Nephron progenitor cell (in vitro differentiated cells): ENCODE results near the gene LEMD2.

Experiments
- DNase-seq: peaks from one replicate; pipeline ENCODE4 v3.0.0; 2021
- H3K27ac Mint-ChIP-seq: 2 replicates; pipeline ENCODE4 v1.8.0; 2021; ENCODE audit warnings: mild to moderate bottlenecking, moderate library complexity, mixed read lengths
- H3K27me3 Mint-ChIP-seq: 2 replicates; pipeline ENCODE4 v1.8.0; 2021; ENCODE audit warnings: mild to moderate bottlenecking, low read depth, mixed read lengths; ENCODE audit not compliant: poor library complexity
- H3K36me3 Mint-ChIP-seq: 2 replicates; pipeline ENCODE4 v1.8.0; 2021; ENCODE audit warnings: low read depth, mixed read lengths
- H3K4me1 Mint-ChIP-seq: 2 replicates; pipeline ENCODE4 v1.8.0; 2021; ENCODE audit warnings: mixed read lengths
- H3K4me3 Mint-ChIP-seq: 2 replicates; pipeline ENCODE4 v1.8.0; 2021; ENCODE audit warnings: mild to moderate bottlenecking, moderate library complexity, mixed read lengths
- H3K9me3 Mint-ChIP-seq: 2 replicates; pipeline ENCODE4 v1.8.0; 2021; ENCODE audit warnings: mild to moderate bottlenecking, moderate library complexity, mixed read lengths
- CTCF ChIP-seq: fragments of 200-600 bp; sonication (generic); IDR thresholded peaks from 2 replicates; pipeline ENCODE4 v1.5.0; 2021; ENCODE audit warnings: antibody characterized with exemption

LEMD2 gene

GRCh38 chr6:33770833-33771145, 18.1 kb downstream of the LEMD2 start:
- peaks cover 49% of the 10 kb centered on the region for H3K4me1 Mint-ChIP-seq
- H3K27ac Mint-ChIP-seq, result no peak overlapping the region
- no peak for DNase-seq
- H3K4me3 Mint-ChIP-seq, result no peak overlapping the region
- H3K36me3 Mint-ChIP-seq, result peaks cover 23% of the 10 kb centered on the region
- TF ChIP-seq CTCF, result no peak
- H3K27me3 Mint-ChIP-seq, result peaks cover 11% of the 10 kb centered on the region
- peaks cover 13% of the 10 kb centered on the region for H3K9me3 Mint-ChIP-seq

GRCh38 chr6:33770124-33770832, 18.7 kb downstream of the LEMD2 start:
- Mint-ChIP-seq H3K27me3 (peaks cover 11% of the 10 kb centered on the region), H3K4me3 (peak overlapping the region; percentile 28), H3K4me1 (peaks cover 54% of the 10 kb centered on the region), H3K9me3 (peaks cover 13% of the 10 kb centered on the region), H3K36me3 (peaks cover 18% of the 10 kb centered on the region), H3K27ac (no peak overlapping the region)
- TF ChIP-seq CTCF, result no peak
- no peak for DNase-seq

GRCh38 chr6:33769248-33769821, 19.6 kb downstream of the LEMD2 start:
- Mint-ChIP-seq H3K27me3 (peaks cover 11% of the 10 kb centered on the region), H3K4me3 (no peak overlapping the region), H3K36me3 (peaks cover 10% of the 10 kb centered on the region), H3K4me1 (peaks cover 61% of the 10 kb centered on the region), H3K9me3 (peaks cover 13% of the 10 kb centered on the region), H3K27ac (no peak overlapping the region)
- no peak for DNase-seq
- no peak for TF ChIP-seq CTCF

GRCh38 chr6:33768644-33769120, 20.2 kb downstream of the LEMD2 start:
- Mint-ChIP-seq H3K9me3 (peaks cover 13% of the 10 kb centered on the region), H3K4me3 (no peak overlapping the region), H3K36me3 (peaks cover 10% of the 10 kb centered on the region), H3K27me3 (peaks cover 16% of the 10 kb centered on the region), H3K4me1 (peaks cover 67% of the 10 kb centered on the region), H3K27ac (no peak overlapping the region)
- peak; percentile 89 for DNase-seq
- TF ChIP-seq CTCF, result peak; percentile 71

- H3K27me3 Mint-ChIP-seq, result peaks cover 12% of the 10 kb centered on the region
- no peak overlapping the region for H3K27ac Mint-ChIP-seq
- peaks cover 67% of the 10 kb centered on the region for H3K4me1 Mint-ChIP-seq
- TF ChIP-seq CTCF, result no peak
- no peak for DNase-seq
- peaks cover 13% of the 10 kb centered on the region for H3K9me3 Mint-ChIP-seq
- H3K4me3 Mint-ChIP-seq, result no peak overlapping the region
- H3K36me3 Mint-ChIP-seq, result no peaks in the 10 kb centered on the region
Observed at GRCh38 chr6:33766921-33767907, 21.7 kb downstream of the LEMD2 start.
